HG03159 (cell line): ENCODE data around the gene CRKL.

Source experiments
- ATAC-seq: cut with Tn5 transposase; IDR thresholded peaks from one replicate; pipeline ENCODE4 v1.9.1; 2021; ENCODE audit warnings: mild to moderate bottlenecking, moderate library complexity; ENCODE audit not compliant: unreplicated experiment

CRKL gene

GRCh38 chr22:20979243-20979809 lies 62.1 kb downstream of the CRKL start:
- ATAC-seq, result no peak

DNA sequence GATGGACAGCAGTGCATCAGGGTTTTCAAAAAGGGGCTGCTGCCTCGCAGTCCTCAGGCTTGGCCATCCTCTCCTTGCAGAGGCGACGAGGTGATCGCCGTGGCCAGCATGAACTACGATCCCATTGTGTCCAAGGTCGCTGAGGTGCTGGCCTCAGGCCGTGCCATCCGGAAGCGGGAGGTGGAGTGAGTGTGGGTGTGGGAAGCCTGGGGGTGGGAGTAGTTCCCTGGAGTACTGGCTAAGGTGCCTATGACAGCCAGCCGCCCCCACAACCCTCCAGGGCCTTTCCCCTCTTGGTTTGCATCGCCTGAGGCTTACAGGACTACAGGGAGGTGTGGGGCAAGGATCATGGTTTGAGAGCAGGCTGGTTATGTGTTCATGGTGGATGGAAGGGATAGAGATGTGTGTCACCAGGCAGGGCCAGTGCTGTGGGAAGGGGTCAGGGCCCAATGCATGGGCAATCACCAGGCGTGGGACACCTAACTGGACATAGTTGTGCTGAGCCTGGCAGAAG lies 62.8 kb downstream of the CRKL start:
- no peak for ATAC-seq

DNA sequence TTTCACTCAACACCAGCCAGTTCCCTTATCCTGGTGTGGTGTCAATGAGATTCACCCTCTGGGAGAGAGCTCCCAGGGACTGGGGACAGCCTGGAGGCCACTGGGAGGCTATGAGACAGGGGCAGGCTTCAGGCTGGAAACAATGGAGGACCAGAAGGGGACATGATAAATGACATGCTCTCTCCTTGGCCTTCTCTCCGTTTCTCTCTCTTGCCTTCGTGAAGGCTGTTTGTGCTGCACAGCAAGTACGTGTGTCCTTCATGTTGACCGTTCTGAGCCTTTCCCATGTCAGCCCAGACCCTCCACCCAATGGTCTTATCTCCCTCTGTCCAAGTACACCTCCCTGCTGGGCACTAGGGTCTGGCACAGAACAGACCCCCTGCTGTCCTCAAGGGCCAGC lies 63.3 kb downstream of the CRKL start:
- ATAC-seq, result no peak

DNA sequence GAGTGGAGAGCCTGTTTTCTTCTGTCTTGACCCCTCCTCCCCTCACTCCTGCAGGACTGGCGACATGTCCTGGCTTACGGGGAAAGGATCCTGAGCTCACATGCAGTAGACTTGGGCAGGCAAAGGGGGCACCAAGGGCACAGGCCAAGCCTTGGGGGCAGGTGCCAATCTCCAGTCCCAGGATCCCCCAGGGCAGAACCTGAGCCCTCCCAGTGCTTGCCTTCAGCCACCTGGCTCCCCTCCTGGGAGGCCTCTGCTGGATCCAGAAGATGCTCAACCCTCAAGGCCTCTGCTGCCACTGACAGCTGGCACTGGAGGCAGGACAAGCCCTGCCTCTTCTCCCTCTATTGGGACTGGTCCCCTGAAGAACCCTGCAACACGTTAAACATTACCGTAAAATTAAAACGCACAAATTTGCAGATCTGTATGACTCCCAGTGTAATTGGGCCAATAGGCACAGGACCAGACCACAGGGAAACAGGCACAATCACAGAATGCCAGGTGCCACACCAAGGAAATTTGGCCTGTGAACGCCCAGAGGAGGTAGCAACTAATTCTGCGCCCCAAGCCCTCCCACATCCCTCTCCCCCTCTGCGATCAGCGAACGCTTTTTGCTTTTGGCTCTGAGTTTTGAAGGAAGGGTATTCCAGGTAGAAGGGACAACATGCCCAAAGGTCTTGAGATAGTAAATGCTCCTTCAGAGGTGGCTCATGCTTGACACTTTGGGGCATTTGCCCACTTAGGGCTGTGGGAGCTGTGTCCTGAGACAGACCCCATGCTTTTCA lies 63.9 kb downstream of the CRKL start:
- no peak for ATAC-seq

- ATAC-seq, result peak; percentile 73
These were observed 64.8 kb downstream of the CRKL start, which contains the start of gene LZTR1 for GRCh38 chr22:20981787-20982562. Gene LZTR1 (plus strand): TSS chr22:20982297. CDS start chr22:20982372, 75 bp downstream.

GRCh38 chr22:20982563-20982882 lies 65.3 kb downstream of the CRKL start:
- peak; percentile 8 for ATAC-seq

- ATAC-seq, result no peak
These were observed 66.0 kb downstream of the CRKL start for GRCh38 chr22:20983081-20983771.

- no peak for ATAC-seq
These were observed 68.5 kb downstream of the CRKL start for GRCh38 chr22:20985720-20986119.

- ATAC-seq, result no peak
These were observed 69.2 kb downstream of the CRKL start for GRCh38 chr22:20986365-20986764.

DNA sequence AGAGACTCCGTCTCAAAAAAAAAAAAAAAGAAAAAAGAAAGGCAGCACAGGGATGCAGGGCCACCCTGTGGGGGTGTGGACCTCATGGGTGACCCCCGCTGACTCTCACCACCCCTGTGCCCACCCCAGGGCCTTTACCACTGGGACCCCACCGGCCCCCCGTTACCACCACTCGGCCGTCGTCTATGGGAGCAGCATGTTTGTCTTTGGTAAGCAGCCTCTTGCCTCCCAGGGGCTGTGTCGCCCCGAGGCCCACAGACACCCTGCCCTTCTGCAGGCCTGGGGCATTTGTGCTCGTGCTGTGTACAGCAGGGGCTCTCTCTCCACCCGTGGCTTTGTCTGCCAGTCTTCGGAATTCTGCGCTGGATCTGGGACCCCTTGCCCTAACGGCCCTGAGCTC lies 70.2 kb downstream of the CRKL start:
- ATAC-seq, result no peak

DNA sequence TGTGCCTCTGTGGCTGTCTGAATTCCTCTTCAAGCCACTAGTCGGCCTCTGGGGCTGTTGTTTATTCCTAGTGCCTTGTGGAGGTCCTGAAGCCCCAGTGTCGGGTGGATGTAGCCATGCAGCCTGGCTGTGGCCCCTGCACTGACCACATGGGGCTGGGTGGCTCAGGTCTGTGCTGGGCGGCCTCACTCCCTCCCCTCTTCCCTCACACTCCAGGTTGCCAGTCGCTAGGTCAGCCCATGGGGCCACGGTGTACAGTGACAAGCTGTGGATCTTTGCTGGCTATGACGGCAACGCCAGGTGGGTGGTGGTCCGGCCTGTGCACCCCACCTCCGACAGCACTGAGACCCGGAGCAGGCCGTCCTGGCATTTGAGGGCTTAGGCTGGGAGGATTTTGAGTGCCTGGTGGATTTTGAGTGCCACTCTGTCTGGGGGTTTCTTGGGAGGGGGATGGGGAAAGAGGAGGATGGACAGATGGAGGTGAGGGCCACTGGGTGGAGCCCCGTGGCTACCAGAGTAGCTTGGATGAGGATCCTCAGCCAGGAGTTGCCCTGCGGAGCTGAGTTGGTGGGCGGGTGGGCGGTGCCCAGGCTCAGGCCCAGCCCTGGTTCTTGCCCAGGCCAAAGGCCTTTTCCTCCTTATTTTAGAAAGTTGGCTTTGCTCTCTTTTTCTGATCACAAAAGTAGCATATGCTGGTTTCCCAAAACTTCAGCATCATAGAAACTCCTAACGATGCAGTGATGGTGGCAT lies 71.5 kb downstream of the CRKL start:
- no peak for ATAC-seq

GRCh38 chr22:20989323-20990138 lies 72.3 kb downstream of the CRKL start:
- no peak for ATAC-seq

DNA sequence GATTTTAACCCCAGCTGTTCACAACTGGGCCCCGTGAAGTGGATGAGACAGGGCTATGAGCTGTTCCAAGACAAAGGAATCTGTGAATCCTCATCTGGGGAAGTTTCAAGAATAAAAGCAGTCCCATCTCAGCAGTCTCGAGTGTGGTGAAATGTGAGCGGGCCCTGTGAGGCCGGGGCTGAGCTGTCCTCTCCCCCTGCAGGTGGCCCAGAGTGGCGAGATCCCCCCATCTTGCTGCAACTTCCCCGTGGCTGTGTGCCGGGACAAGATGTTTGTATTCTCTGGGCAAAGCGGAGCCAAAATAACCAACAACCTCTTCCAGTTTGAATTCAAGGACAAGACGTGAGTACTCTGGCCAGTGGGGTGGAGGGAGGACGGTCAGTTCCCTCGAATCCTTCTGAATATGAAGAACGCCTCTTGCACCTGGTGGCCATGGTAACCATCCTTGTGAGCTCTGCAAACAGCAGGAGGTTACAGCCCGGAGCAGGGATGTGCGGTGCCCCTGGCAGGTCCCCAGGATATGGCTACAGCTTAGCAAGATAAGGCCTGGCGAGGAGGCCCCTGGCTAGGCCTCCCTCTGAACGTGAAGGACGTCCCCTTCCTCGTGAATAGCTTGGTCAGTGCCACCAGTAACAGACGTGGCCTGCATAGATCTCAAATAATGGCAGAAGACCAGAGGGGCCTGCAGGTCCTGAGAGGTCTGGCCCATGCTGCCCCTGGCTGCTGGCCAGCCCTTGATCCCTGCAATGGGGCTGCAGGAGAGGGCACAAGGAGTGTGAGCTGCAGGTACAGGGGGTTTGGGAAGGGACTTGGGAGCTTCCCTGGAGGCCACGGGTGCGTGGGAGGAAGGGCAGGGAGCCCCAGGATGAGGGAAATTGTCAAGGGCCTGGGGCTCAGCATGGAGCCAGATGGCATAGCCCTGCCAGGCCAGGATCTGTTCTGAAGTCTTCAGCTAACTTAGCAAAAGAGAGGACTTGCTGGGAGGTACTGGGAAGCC lies 73.3 kb downstream of the CRKL start:
- no peak for ATAC-seq

- ATAC-seq, result no peak
These were observed 74.2 kb downstream of the CRKL start for GRCh38 chr22:20991252-20992055.

DNA sequence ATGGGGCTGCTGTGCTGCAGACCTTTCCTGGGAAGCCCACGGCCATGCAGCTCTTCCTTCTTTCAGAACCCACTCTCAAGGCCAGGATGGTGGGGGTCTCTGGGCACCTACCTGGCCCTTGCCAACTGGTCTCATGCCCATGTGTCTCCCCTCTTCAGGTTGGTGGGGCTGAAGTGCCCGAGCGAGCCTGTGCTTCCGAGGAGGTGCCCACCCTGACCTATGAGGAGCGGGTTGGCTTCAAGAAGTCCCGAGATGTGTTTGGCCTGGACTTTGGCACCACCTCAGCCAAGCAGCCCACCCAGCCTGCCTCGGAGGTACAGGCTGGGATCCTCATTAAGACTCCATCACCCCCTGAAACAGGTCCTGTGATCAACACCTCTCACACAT lies 74.8 kb downstream of the CRKL start:
- no peak for ATAC-seq

- no peak for ATAC-seq
These were observed 75.5 kb downstream of the CRKL start for GRCh38 chr22:20992456-20993303.
